Measurements from ENCODE around the gene ZNF335. TPM values are rescaled to one million over a fixed set of nuclear protein-coding genes. Genes with fewer than 3 reads are reported as not detected.

ZNF335 gene
- total RNA-seq, 6 experiments from 2014 or later: 13.1 to 14.6 (median 13.5) TPM

- H3K4me3 Mint-ChIP-seq: no peak overlapping the region
- peaks cover 14% of the 10 kb centered on the region for H3K36me3 Mint-ChIP-seq (ENCODE audit: low read depth)
- H3K27me3 Mint-ChIP-seq (ENCODE audit: insufficient read depth): peaks cover 7% of the 10 kb centered on the region; the same call in 1 of the 2 replicates
- no peak for DNase-seq
- no peaks in the 10 kb centered on the region for H3K4me1 Mint-ChIP-seq (ENCODE audit: low read depth)
- no peaks in the 10 kb centered on the region for H3K9me3 Mint-ChIP-seq
- peak overlapping the region; percentile 28; the same call in 1 of the 2 replicates for H3K27ac Mint-ChIP-seq
- TF ChIP-seq, protein P1, sequence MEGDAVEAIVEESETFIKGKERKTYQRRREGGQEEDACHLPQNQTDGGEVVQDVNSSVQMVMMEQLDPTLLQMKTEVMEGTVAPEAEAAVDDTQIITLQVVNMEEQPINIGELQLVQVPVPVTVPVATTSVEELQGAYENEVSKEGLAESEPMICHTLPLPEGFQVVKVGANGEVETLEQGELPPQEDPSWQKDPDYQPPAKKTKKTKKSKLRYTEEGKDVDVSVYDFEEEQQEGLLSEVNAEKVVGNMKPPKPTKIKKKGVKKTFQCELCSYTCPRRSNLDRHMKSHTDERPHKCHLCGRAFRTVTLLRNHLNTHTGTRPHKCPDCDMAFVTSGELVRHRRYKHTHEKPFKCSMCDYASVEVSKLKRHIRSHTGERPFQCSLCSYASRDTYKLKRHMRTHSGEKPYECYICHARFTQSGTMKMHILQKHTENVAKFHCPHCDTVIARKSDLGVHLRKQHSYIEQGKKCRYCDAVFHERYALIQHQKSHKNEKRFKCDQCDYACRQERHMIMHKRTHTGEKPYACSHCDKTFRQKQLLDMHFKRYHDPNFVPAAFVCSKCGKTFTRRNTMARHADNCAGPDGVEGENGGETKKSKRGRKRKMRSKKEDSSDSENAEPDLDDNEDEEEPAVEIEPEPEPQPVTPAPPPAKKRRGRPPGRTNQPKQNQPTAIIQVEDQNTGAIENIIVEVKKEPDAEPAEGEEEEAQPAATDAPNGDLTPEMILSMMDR (IDR thresholded peaks at IDR 0.05): no peak
These were observed 19.8 kb downstream of the ZNF335 start for GRCh38 chr20:45951925-45952834.

GRCh38 chr20:45950330-45950646 is 21.7 kb downstream of the ZNF335 start:
- H3K27me3 Mint-ChIP-seq (ENCODE audit: insufficient read depth): peaks cover 9% of the 10 kb centered on the region; the same call in 1 of the 2 replicates
- TF ChIP-seq, protein P1 (IDR thresholded peaks at IDR 0.05): no peak
- H3K4me3 Mint-ChIP-seq: no peak overlapping the region
- DNase-seq: no peak
- peaks cover 14% of the 10 kb centered on the region for H3K4me1 Mint-ChIP-seq (ENCODE audit: low read depth)
- no peak overlapping the region for H3K27ac Mint-ChIP-seq
- peaks cover 26% of the 10 kb centered on the region for H3K36me3 Mint-ChIP-seq (ENCODE audit: low read depth)
- no peaks in the 10 kb centered on the region for H3K9me3 Mint-ChIP-seq

DNA sequence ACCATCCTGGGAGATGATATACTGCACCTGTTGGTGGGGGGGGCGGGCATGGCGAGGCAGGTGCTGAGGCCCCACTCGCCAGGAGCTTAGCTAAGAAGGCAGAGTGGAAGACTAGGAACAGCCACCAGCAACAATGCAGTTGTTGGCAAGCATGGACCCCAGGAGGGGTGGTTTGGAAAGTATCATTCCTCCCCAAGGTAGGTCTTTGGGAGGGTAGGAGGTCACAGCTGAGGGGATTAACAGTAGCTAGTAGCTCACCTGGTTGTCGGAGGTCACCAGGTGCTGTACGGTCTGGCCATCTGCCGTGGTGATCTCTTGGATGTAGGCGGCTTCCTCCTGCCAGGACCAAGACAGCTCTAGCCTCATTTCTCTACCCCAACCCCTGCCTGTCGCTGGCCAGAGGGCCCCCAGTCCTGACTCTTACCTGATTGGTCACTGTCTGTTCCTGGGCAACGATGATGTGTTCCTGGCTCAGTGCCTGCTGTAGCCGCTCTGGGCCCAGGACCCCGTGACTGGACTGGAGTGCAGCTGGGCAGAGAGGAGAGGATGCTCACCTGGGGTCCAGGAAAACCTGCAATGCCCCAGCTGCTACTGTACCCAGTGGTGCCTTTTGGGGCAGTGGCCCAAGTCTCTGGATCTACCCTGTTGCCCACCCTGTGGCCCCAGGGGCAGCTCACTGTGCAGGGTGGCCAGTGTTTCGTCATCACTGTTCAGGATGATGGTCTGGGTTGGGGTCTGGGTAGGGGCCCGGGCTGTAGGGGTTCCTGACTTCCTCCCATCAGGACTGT is 22.3 kb downstream of the ZNF335 start:
- no peak for DNase-seq
- H3K9me3 Mint-ChIP-seq: no peaks in the 10 kb centered on the region
- no peak overlapping the region for H3K4me3 Mint-ChIP-seq
- H3K4me1 Mint-ChIP-seq (ENCODE audit: low read depth): peaks cover 14% of the 10 kb centered on the region
- no peak overlapping the region; the same call in 1 of the 2 replicates for H3K27ac Mint-ChIP-seq
- TF ChIP-seq, protein P1 (IDR thresholded peaks at IDR 0.05): no peak
- H3K27me3 Mint-ChIP-seq (ENCODE audit: insufficient read depth): peaks cover 9% of the 10 kb centered on the region
- H3K36me3 Mint-ChIP-seq (ENCODE audit: low read depth): peaks cover 31% of the 10 kb centered on the region

- Mint-ChIP-seq H3K27ac (peak overlapping the region; percentile 10; the same call in 1 of the 2 replicates), H3K4me3 (no peak overlapping the region), H3K27me3 (ENCODE audit: insufficient read depth) (peaks cover 9% of the 10 kb centered on the region), H3K9me3 (no peaks in the 10 kb centered on the region), H3K4me1 (ENCODE audit: low read depth) (peaks cover 14% of the 10 kb centered on the region), H3K36me3 (ENCODE audit: low read depth) (peaks cover 38% of the 10 kb centered on the region)
- TF ChIP-seq, protein P1 (IDR thresholded peaks at IDR 0.05): no peak
- DNase-seq: no peak
These were observed 23.1 kb downstream of the ZNF335 start for GRCh38 chr20:45948742-45949541.

GRCh38 chr20:45948261-45948733 is 23.7 kb downstream of the ZNF335 start:
- DNase-seq: no peak
- peaks cover 9% of the 10 kb centered on the region for H3K27me3 Mint-ChIP-seq (ENCODE audit: insufficient read depth)
- peaks cover 14% of the 10 kb centered on the region for H3K4me1 Mint-ChIP-seq (ENCODE audit: low read depth)

More at GRCh38 chr20:45948261-45948733, 23.7 kb downstream of the ZNF335 start:
- peaks cover 40% of the 10 kb centered on the region for H3K36me3 Mint-ChIP-seq (ENCODE audit: low read depth)
- H3K9me3 Mint-ChIP-seq: no peaks in the 10 kb centered on the region
- H3K27ac Mint-ChIP-seq: no peak overlapping the region
- no peak overlapping the region for H3K4me3 Mint-ChIP-seq
- TF ChIP-seq, protein P1 (IDR thresholded peaks at IDR 0.05): no peak
